DOHH2 (cell line): ENCODE results near the gene MTHFD1.

Source experiments
- H3F3A ChIP-seq: fragments of 200-600 bp; sonication (generic), shearing (Covaris generic); 2 replicates; pipeline ENCODE4 v1.6.0; 2016; ENCODE audit warnings: antibody characterized with exemption, mild to moderate bottlenecking; ENCODE audit not compliant: control insufficient read depth, insufficient read depth
- H3K27ac ChIP-seq: fragments of 200-600 bp; sonication (generic); 2 replicates; pipeline ENCODE4 v1.5.1; 2014; ENCODE audit warnings: low read depth, mild to moderate bottlenecking, low read length, moderate library complexity
- H3K27me3 ChIP-seq: fragments of 200-600 bp; sonication (generic); 2 replicates; pipeline ENCODE4 v1.6.1; 2014; ENCODE audit warnings: mild to moderate bottlenecking, low read length, mixed read lengths; ENCODE audit not compliant: control insufficient read depth
- H3K36me3 ChIP-seq: fragments of 200-600 bp; sonication (generic); 2 replicates; pipeline ENCODE4 v1.6.1; 2014; ENCODE audit warnings: mild to moderate bottlenecking, low read length, moderate library complexity, mixed read lengths; ENCODE audit not compliant: control insufficient read depth
- H3K4me1 ChIP-seq: fragments of 200-600 bp; sonication (generic); 2 replicates; pipeline ENCODE4 v1.6.1; 2014; ENCODE audit warnings: mild to moderate bottlenecking, low read length, mixed read lengths; ENCODE audit not compliant: control insufficient read depth
- H3K4me2 ChIP-seq: fragments of 200-600 bp; sonication (generic); 2 replicates; pipeline ENCODE4 v1.6.0; 2014; ENCODE audit warnings: mild to moderate bottlenecking, low read length, moderate library complexity
- H3K4me3 ChIP-seq: fragments of 200-600 bp; sonication (generic); 2 replicates; pipeline ENCODE4 v1.5.1; 2014; ENCODE audit warnings: mild to moderate bottlenecking, low read length, mixed read lengths
- H3K79me2 ChIP-seq: fragments of 200-600 bp; sonication (generic); 2 replicates; pipeline ENCODE4 v1.6.1; 2014; ENCODE audit warnings: mild to moderate bottlenecking, low read length, mixed read lengths; ENCODE audit not compliant: control insufficient read depth
- H3K9me2 ChIP-seq: fragments of 200-600 bp; sonication (generic); replicated peaks from 2 replicates; pipeline ENCODE4 v1.6.1; 2014; ENCODE audit warnings: mild to moderate bottlenecking, low read length, mixed read lengths; ENCODE audit not compliant: control insufficient read depth
- H3K9me3 ChIP-seq: fragments of 200-600 bp; sonication (generic); 2 replicates; pipeline ENCODE4 v1.6.1; 2014; ENCODE audit warnings: antibody characterized with exemption, low read length, mixed read lengths; ENCODE audit not compliant: control insufficient read depth, insufficient read depth
- H4K20me1 ChIP-seq: fragments of 200-600 bp; sonication (generic); 2 replicates; pipeline ENCODE4 v1.6.0; 2014; ENCODE audit warnings: low read depth, mild to moderate bottlenecking, antibody characterized with exemption, low read length, moderate library complexity; ENCODE audit not compliant: control insufficient read depth, insufficient read depth
- CTCF ChIP-seq: fragments of 200-600 bp; sonication (generic); IDR thresholded peaks from one replicate; pipeline ENCODE4 v1.5.1; 2014; ENCODE audit warnings: antibody characterized with exemption, mild to moderate bottlenecking, low read depth, low read length; ENCODE audit not compliant: poor library complexity, severe bottlenecking
- EZH2phosphoT487 ChIP-seq: fragments of 200-600 bp; sonication (generic); IDR thresholded peaks from 2 replicates; pipeline ENCODE4 v1.6.1; 2017; ENCODE audit warnings: borderline replicate concordance, mild to moderate bottlenecking, antibody characterized with exemption, low read length, moderate library complexity, mixed read lengths

The MTHFD1 gene

GRCh38 chr14:64401949-64402348 lies 13.8 kb downstream of the MTHFD1 start:
- Histone ChIP-seq H3K27ac (no peak overlapping the region), H3K79me2 (peaks cover 79% of the 10 kb centered on the region), H3K9me2 (no peaks in the 10 kb centered on the region), H4K20me1 (peaks cover 2% of the 10 kb centered on the region; the same call in 1 of the 2 replicates), H3K36me3 (peaks cover 52% of the 10 kb centered on the region), H3K4me3 (no peak overlapping the region), H3K4me2 (no peak overlapping the region), H3F3A (peaks cover 4% of the 10 kb centered on the region; the same call in 1 of the 2 replicates), H3K27me3 (no peaks in the 10 kb centered on the region), H3K9me3 (no peaks in the 10 kb centered on the region), H3K4me1 (no peaks in the 10 kb centered on the region)
- TF ChIP-seq EZH2phosphoT487: no peak
- no peak for TF ChIP-seq CTCF

DNA sequence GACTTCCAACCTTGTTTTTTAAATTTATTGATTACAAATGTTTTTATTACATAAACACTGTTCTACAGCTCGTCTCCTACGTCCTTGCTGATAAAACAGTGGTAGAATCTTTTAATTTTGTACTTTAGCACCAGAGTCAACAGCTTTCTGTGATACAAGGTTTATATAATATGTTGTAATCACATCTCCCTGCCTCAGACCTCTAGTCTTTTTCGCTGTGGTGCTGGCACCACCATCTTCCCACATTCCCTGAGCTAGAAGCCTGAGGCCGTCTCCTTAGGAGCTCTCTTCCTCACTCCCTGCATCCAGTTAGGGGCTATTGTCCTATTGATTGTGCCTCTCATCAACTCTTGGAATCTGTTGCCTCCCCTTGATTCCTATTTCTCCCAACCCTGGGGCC lies 17.1 kb downstream of the MTHFD1 start:
- no peaks in the 10 kb centered on the region for H3K9me3 ChIP-seq
- no peak for TF ChIP-seq CTCF
- TF ChIP-seq EZH2phosphoT487: no peak
- H3K36me3 ChIP-seq: peaks cover 76% of the 10 kb centered on the region
- H3K9me2 ChIP-seq: no peaks in the 10 kb centered on the region
- no peak overlapping the region for H3K27ac ChIP-seq
- H3F3A ChIP-seq: peaks cover 4% of the 10 kb centered on the region; the same call in 1 of the 2 replicates
- H3K4me3 ChIP-seq: no peak overlapping the region
- H3K79me2 ChIP-seq: peaks cover 78% of the 10 kb centered on the region
- no peak overlapping the region for H3K4me2 ChIP-seq
- no peaks in the 10 kb centered on the region for H3K4me1 ChIP-seq
- H3K27me3 ChIP-seq: no peaks in the 10 kb centered on the region
- H4K20me1 ChIP-seq: peaks cover 2% of the 10 kb centered on the region; the same call in 1 of the 2 replicates

DNA sequence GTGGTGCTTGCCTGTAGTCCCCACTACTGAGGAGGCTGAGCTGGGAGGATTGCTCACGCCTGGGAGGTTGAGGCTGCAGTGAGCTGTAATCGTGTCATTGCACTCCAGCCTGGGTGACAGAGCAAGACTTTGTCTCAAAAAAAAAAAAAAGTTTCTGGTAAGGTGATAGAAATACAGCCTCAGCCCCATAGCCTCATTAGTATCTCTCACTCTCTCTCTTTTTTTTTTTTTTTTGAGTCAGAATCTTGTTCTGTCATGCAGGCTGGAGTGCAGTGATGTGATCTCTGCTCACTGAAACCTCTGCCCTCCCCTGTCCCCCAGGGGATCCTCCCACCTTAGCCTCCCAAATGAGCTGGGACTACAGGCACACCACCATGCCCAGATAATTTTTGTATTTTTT lies 19.2 kb downstream of the MTHFD1 start:
- no peaks in the 10 kb centered on the region for H3K9me2 ChIP-seq
- H3K4me2 ChIP-seq: no peak overlapping the region
- H3K4me1 ChIP-seq: no peaks in the 10 kb centered on the region
- no peaks in the 10 kb centered on the region for H3F3A ChIP-seq
- no peak overlapping the region for H3K27ac ChIP-seq
- TF ChIP-seq CTCF (no peak), EZH2phosphoT487 (no peak)
- H3K79me2 ChIP-seq: peaks cover 70% of the 10 kb centered on the region
- H3K27me3 ChIP-seq: no peaks in the 10 kb centered on the region
- H3K36me3 ChIP-seq: peaks cover 83% of the 10 kb centered on the region
- no peak overlapping the region for H3K4me3 ChIP-seq
- H4K20me1 ChIP-seq: no peaks in the 10 kb centered on the region
- no peaks in the 10 kb centered on the region for H3K9me3 ChIP-seq
